OCI-LY1 (cell line): Measurements from ENCODE around the gene HAAO.

Experiments used
- H2AFZ ChIP-seq: fragments of 200-600 bp; sonication (generic), shearing (Covaris generic); 2 replicates; pipeline ENCODE4 v1.6.0; 2014; ENCODE audit warnings: antibody characterized with exemption, mild to moderate bottlenecking, low read length
- H3F3A ChIP-seq: fragments of 200-600 bp; sonication (generic), shearing (Covaris generic); 2 replicates; pipeline ENCODE4 v1.6.0; 2014; ENCODE audit warnings: mild to moderate bottlenecking, antibody characterized with exemption, low read length, moderate library complexity; ENCODE audit not compliant: insufficient read depth
- H3K27ac ChIP-seq: fragments of 200-600 bp; sonication (generic); 2 replicates; pipeline ENCODE4 v1.5.1; 2014; ENCODE audit warnings: low read length, mixed run types, mild to moderate bottlenecking, low read depth; ENCODE audit not compliant: poor library complexity, severe bottlenecking
- H3K27me3 ChIP-seq: fragments of 200-600 bp; sonication (generic); 2 replicates; pipeline ENCODE4 v1.6.0; 2014; ENCODE audit warnings: antibody characterized with exemption, mild to moderate bottlenecking, low read length, moderate library complexity; ENCODE audit not compliant: insufficient read depth
- H3K36me3 ChIP-seq: fragments of 200-600 bp; sonication (generic); 2 replicates; pipeline ENCODE4 v1.6.1; 2014; ENCODE audit warnings: mild to moderate bottlenecking, antibody characterized with exemption, low read length, moderate library complexity, mixed read lengths; ENCODE audit not compliant: insufficient read depth
- H3K4me1 ChIP-seq: fragments of 200-600 bp; sonication (generic); 2 replicates; pipeline ENCODE4 v1.5.1; 2014; ENCODE audit warnings: mild to moderate bottlenecking, low read length, moderate library complexity; ENCODE audit not compliant: insufficient read depth, severe bottlenecking
- H3K4me2 ChIP-seq: fragments of 200-600 bp; sonication (generic), shearing (Covaris generic); 2 replicates; pipeline ENCODE4 v1.6.1; 2014; ENCODE audit warnings: low read length
- H3K4me3 ChIP-seq: fragments of 200-600 bp; sonication (generic); 2 replicates; pipeline ENCODE4 v1.5.1; 2014; ENCODE audit warnings: low read length, low read depth, mild to moderate bottlenecking, mixed read lengths; ENCODE audit not compliant: poor library complexity, severe bottlenecking
- H3K79me2 ChIP-seq: fragments of 200-600 bp; shearing (Covaris generic); 2 replicates; pipeline ENCODE4 v1.6.1; 2016; ENCODE audit warnings: mixed run types, low read length, mixed read lengths; ENCODE audit not compliant: insufficient read depth
- H3K9ac ChIP-seq: fragments of 200-600 bp; sonication (generic), shearing (Covaris generic); 2 replicates; pipeline ENCODE4 v1.6.1; 2014; ENCODE audit warnings: mild to moderate bottlenecking, low read length, mixed read lengths
- H3K9me2 ChIP-seq: fragments of 200-600 bp; sonication (generic), shearing (Covaris generic); 2 replicates; pipeline ENCODE4 v1.6.1; 2014; ENCODE audit warnings: low read depth, mild to moderate bottlenecking, low read length, mixed read lengths
- H3K9me3 ChIP-seq: fragments of 200-600 bp; shearing (Covaris generic); 2 replicates; pipeline ENCODE4 v1.6.1; 2014; ENCODE audit warnings: low read length, mixed read lengths
- H4K20me1 ChIP-seq: fragments of 200-600 bp; sonication (generic), shearing (Covaris generic); 2 replicates; pipeline ENCODE4 v1.6.0; 2016; ENCODE audit warnings: mild to moderate bottlenecking, low read length; ENCODE audit not compliant: insufficient read depth
- CTCF ChIP-seq: fragments of 200-600 bp; sonication (generic), shearing (Covaris generic); IDR thresholded peaks from 2 replicates; pipeline ENCODE4 v1.5.1; 2017; ENCODE audit warnings: mild to moderate bottlenecking, antibody characterized with exemption, low read length, moderate library complexity, mixed read lengths
- EZH2 ChIP-seq: fragments of 200-600 bp; sonication (generic), shearing (Covaris generic); IDR thresholded peaks from 2 replicates; pipeline ENCODE4 v1.8.0; 2017; ENCODE audit warnings: borderline replicate concordance, mixed run types, mild to moderate bottlenecking, antibody characterized with exemption, low read length, moderate library complexity, mixed read lengths

HAAO gene

GRCh38 chr2:42726680-42727079, 65.7 kb downstream of the HAAO start:
- Histone ChIP-seq H3K4me2 (no peak overlapping the region), H3K4me3 (no peak overlapping the region)
- no peak for TF ChIP-seq EZH2
- TF ChIP-seq CTCF = no peak

DNA sequence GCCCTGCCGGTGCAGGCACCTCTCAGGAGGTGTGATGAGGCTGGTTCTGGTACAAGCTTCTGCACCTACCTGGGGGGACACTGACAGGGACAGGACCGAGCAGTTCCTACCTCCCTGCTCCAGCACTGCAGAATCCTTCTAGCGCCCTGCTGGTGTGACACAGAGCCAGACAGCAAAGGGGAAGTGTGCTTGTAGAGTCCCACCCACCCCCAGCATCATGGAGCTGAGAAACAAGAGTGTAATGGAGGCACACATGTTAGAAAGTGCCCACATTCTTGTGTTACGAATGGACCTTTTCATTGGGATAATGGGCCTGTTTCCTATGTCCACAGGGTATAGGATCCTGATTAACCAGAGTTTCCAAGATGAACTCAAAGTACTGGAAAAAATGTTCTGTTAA, 66.7 kb downstream of the HAAO start:
- Histone ChIP-seq H2AFZ (no peak overlapping the region), H3K9me2 (no peaks in the 10 kb centered on the region), H3K79me2 (no peaks in the 10 kb centered on the region), H3K27me3 (no peaks in the 10 kb centered on the region), H3K4me3 (no peak overlapping the region), H3K36me3 (peaks cover 84% of the 10 kb centered on the region), H3K9me3 (0 out of 2 replicates have a peak, but pooled peaks cover 3% of the 10 kb centered on the region), H4K20me1 (no peaks in the 10 kb centered on the region), H3K27ac (no peak overlapping the region), H3F3A (no peaks in the 10 kb centered on the region), H3K9ac (no peak overlapping the region), H3K4me1 (no peaks in the 10 kb centered on the region), H3K4me2 (no peak overlapping the region)
- TF ChIP-seq EZH2 (no peak), CTCF (no peak)

More at GRCh38 chr2:42726680-42727079, 65.7 kb downstream of the HAAO start:
- H3K79me2 ChIP-seq = no peaks in the 10 kb centered on the region
- no peaks in the 10 kb centered on the region for H3K4me1 ChIP-seq
- H3K36me3 ChIP-seq = peaks cover 93% of the 10 kb centered on the region
- no peaks in the 10 kb centered on the region for H3K9me2 ChIP-seq
- H3F3A ChIP-seq = no peaks in the 10 kb centered on the region
- 0 out of 2 replicates have a peak, but pooled peaks cover 3% of the 10 kb centered on the region for H3K9me3 ChIP-seq
- H3K27ac ChIP-seq = no peak overlapping the region
- no peaks in the 10 kb centered on the region for H4K20me1 ChIP-seq
- H3K27me3 ChIP-seq = no peaks in the 10 kb centered on the region
- no peak overlapping the region for H2AFZ ChIP-seq
- no peak overlapping the region for H3K9ac ChIP-seq

GRCh38 chr2:42724886-42725285, 67.5 kb downstream of the HAAO start:
- Histone ChIP-seq H3K4me3 (no peak overlapping the region), H3K9me2 (no peaks in the 10 kb centered on the region), H3K4me2 (no peak overlapping the region), H3K4me1 (no peaks in the 10 kb centered on the region), H3K9ac (no peak overlapping the region), H3K27ac (peak overlapping the region; percentile 15), H3F3A (no peaks in the 10 kb centered on the region), H3K9me3 (0 out of 2 replicates have a peak, but pooled peaks cover 3% of the 10 kb centered on the region), H3K79me2 (no peaks in the 10 kb centered on the region), H2AFZ (no peak overlapping the region), H3K36me3 (peaks cover 76% of the 10 kb centered on the region), H4K20me1 (no peaks in the 10 kb centered on the region), H3K27me3 (no peaks in the 10 kb centered on the region)
- TF ChIP-seq CTCF (no peak), EZH2 (no peak)
